Skin of body (tissue), 2 donors: ENCODE measurements around the gene MAST2. TPM values are rescaled to one million over a fixed set of nuclear protein-coding genes. Genes with fewer than 3 reads are reported as not detected.
"Not testable (repeated sequence)": the region's sequence is repeated elsewhere in the genome, so short reads cannot be mapped to it uniquely, and the experiment has no call there.

Experiments used
- DNase-seq: peaks from one replicate; lab custom pipeline; 2025; lab: John Stamatoyannopoulos, UW
- total RNA-seq: library from RNA; depleted of rRNA; stranded (reverse); fragments of >200 nt; gene quantifications from one replicate; pipeline ENCODE4 v1.2.3, GENCODE V29; 2014

Gene MAST2
- total RNA-seq, 1 donor from 2014 or later: 29.0 TPM

GRCh38 chr1:45857101-45857700, 53.8 kb downstream of the MAST2 start:
- DNase-seq: no peak

- not testable (repeated sequence) for DNase-seq
These were observed 54.5 kb downstream of the MAST2 start for GRCh38 chr1:45857755-45858492.

- no peak for DNase-seq
These were observed 55.8 kb downstream of the MAST2 start for GRCh38 chr1:45859221-45859620.

GRCh38 chr1:45862008-45862407, 58.6 kb downstream of the MAST2 start:
- no peak for DNase-seq

- DNase-seq: peak; percentile 51
These were observed 59.8 kb downstream of the MAST2 start for GRCh38 chr1:45863218-45863617.

- DNase-seq: no peak
These were observed 61.0 kb downstream of the MAST2 start for GRCh38 chr1:45864167-45865106.

GRCh38 chr1:45867697-45868348, 64.4 kb downstream of the MAST2 start:
- no peak for DNase-seq

GRCh38 chr1:45868861-45869260, 65.4 kb downstream of the MAST2 start:
- no peak for DNase-seq

- no peak for DNase-seq
These were observed 67.1 kb downstream of the MAST2 start for GRCh38 chr1:45870500-45870899.

GRCh38 chr1:45872173-45872801, 68.9 kb downstream of the MAST2 start:
- not testable (repeated sequence) for DNase-seq

GRCh38 chr1:45876000-45876617, 72.7 kb downstream of the MAST2 start:
- no peak for DNase-seq

- DNase-seq: no peak
These were observed 73.9 kb downstream of the MAST2 start for GRCh38 chr1:45877264-45877663.

GRCh38 chr1:45879885-45880598, 76.6 kb downstream of the MAST2 start:
- DNase-seq: no peak

- no peak for DNase-seq
These were observed 77.5 kb downstream of the MAST2 start for GRCh38 chr1:45880930-45881329.

GRCh38 chr1:45883658-45884057, 80.2 kb downstream of the MAST2 start:
- DNase-seq: no peak

GRCh38 chr1:45884700-45885099, 81.3 kb downstream of the MAST2 start:
- no peak for DNase-seq

- DNase-seq: no peak
These were observed 82.8 kb downstream of the MAST2 start for GRCh38 chr1:45886229-45886628.

- DNase-seq: no peak
These were observed 83.9 kb downstream of the MAST2 start for GRCh38 chr1:45887156-45887842.

GRCh38 chr1:45890078-45890477, 86.7 kb downstream of the MAST2 start:
- DNase-seq: no peak
